Naive thymus-derived CD4-positive, alpha-beta T cell (primary cell): ENCODE data around the gene CHKB. TPM values are rescaled to one million over a fixed set of nuclear protein-coding genes. Genes with fewer than 3 reads are reported as not detected.

Experiments
- ATAC-seq: fragments of 150-1000 bp; cut with Tn5 transposase; 2 replicates; pipeline ENCODE4 v1.10.0; 2021; ENCODE audit warnings: mild to moderate bottlenecking, moderate library complexity
- CTCF ChIA-PET: fragments of 350-600 bp; sonication (Branson Sonifier 250); formaldehyde crosslinking; loops from one replicate; lab custom pipeline; 2021; ENCODE audit warnings: antibody characterized with exemption; lab: Charles Lee
- POLR2A ChIA-PET: fragments of 350-600 bp; sonication (Branson Sonifier 250); formaldehyde crosslinking; loops from one replicate; lab custom pipeline; 2021; ENCODE audit warnings: antibody characterized with exemption, inconsistent platforms; lab: Charles Lee
- DNase-seq, 9 donors: peaks; one replicate each; pipeline versions ENCODE4 v3.0.0 to v3.0.0-alpha.2; 2020 to 2022; ENCODE audit warnings: mixed read lengths in 1 of 9
- H3K27ac ChIP-seq: one replicate; pipeline ENCODE4 v1.7.0; 2013; ENCODE audit warnings: mild to moderate bottlenecking, low read depth, low read length, moderate library complexity
- H3K27me3 ChIP-seq, 2 donors: one replicate each; pipeline ENCODE4 v1.7.0; 2013; ENCODE audit warnings: low read length in 2 of 2, mild to moderate bottlenecking in 2 of 2, moderate library complexity in 2 of 2; ENCODE audit not compliant: control insufficient read depth in 2 of 2, insufficient read depth in 2 of 2
- H3K36me3 ChIP-seq, 3 experiments: 1 replicate in 2 of 3; 2 replicates in 1 of 3; pipeline ENCODE4 v1.7.0; 2013; ENCODE audit warnings: low read length in 3 of 3, mild to moderate bottlenecking in 3 of 3, moderate library complexity in 1 of 3; ENCODE audit not compliant: insufficient read depth in 3 of 3, control insufficient read depth in 2 of 3
- H3K4me1 ChIP-seq, 2 donors: one replicate each; pipeline ENCODE4 v1.7.0; 2013; ENCODE audit warnings: low read length in 2 of 2, mild to moderate bottlenecking in 2 of 2, moderate library complexity in 1 of 2; ENCODE audit not compliant: control insufficient read depth in 2 of 2, insufficient read depth in 2 of 2
- H3K4me3 ChIP-seq: 2 replicates; pipeline ENCODE4 v1.7.0; 2013; ENCODE audit warnings: mild to moderate bottlenecking, low read length
- H3K9me3 ChIP-seq, 3 experiments: 1 replicate in 2 of 3; 2 replicates in 1 of 3; pipeline ENCODE4 v1.7.0; 2013; ENCODE audit warnings: low read length in 3 of 3; ENCODE audit not compliant: control insufficient read depth in 2 of 3
- H3K27ac Mint-ChIP-seq, 9 donors: one replicate each; pipeline ENCODE4 v1.8.0; 2020 to 2022; ENCODE audit warnings: mixed read lengths in 9 of 9, mild to moderate bottlenecking in 8 of 9, moderate library complexity in 5 of 9, inconsistent platforms in 2 of 9
- H3K27me3 Mint-ChIP-seq, 5 donors: one replicate each; pipeline ENCODE4 v1.8.0; 2021 to 2022; ENCODE audit warnings: mixed read lengths in 5 of 5, mild to moderate bottlenecking in 1 of 5
- H3K36me3 Mint-ChIP-seq, 5 donors: one replicate each; pipeline ENCODE4 v1.8.0; 2020 to 2022; ENCODE audit warnings: mixed read lengths in 5 of 5, mild to moderate bottlenecking in 3 of 5, inconsistent platforms in 1 of 5
- H3K4me1 Mint-ChIP-seq, 7 donors: one replicate each; pipeline ENCODE4 v1.8.0; 2020 to 2022; ENCODE audit warnings: mixed read lengths in 7 of 7, mild to moderate bottlenecking in 3 of 7, inconsistent platforms in 1 of 7
- H3K4me3 Mint-ChIP-seq, 10 donors: one replicate each; pipeline ENCODE4 v1.8.0; 2020 to 2022; ENCODE audit warnings: mild to moderate bottlenecking in 10 of 10, mixed read lengths in 10 of 10, moderate library complexity in 6 of 10, inconsistent platforms in 2 of 10
- H3K9me3 Mint-ChIP-seq, 11 donors: one replicate each; pipeline ENCODE4 v1.8.0; 2020 to 2022; ENCODE audit warnings: mixed read lengths in 11 of 11, mild to moderate bottlenecking in 4 of 11, inconsistent platforms in 1 of 11, moderate library complexity in 1 of 11
- intact Hi-C, 2 donors: fragments of 100-400 bp; cut with micrococcal nuclease; formaldehyde crosslinking; loops; one replicate each; pipeline ENCODE4 v1.15.1; 2023
- polyA plus RNA-seq, 2 donors: library from polyadenylated mRNA; unstranded; fragments of 300-500 nt; fragmentation: Illumina TruSeq; gene quantifications; one replicate each; pipeline ENCODE4 v1.2.3, GENCODE V29; 2021
- total RNA-seq, 6 experiments: library from RNA in 5 of 6; stranded (reverse) in 5 of 6; gene quantifications; 1 replicate in 5 of 6; 2 replicates in 1 of 6; pipeline ENCODE4 v1.2.3 and lab custom pipeline; 2021 to 2026

The CHKB gene
- total and polyA plus RNA-seq, 7 experiments from 2014 or later = 24.2 to 214 (median 158) TPM

DNA sequence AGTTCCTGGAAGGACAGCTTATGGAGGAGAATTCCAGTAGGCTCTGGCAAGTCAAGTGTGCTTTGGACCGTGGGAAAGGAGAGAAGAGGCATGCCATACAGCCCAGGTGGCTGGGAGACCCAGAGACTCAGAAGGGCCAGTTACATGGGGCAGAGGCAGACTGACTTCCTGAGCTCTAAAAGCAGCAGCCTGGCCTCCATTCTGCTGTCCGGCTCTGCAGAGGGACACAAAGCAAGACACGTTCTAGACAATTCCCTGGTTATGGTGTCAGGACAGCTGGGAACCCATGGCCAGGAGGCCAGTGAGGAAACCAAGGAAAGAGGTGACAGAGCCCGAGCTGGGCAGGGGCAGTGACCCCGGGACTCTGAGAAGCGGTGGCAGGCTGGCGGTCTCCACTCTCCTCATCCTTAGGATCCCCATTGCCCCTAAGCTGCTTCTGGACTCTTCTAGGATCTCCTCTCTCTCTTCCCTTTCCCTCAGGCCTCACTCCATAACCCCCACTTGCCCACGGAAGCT is 7.2 kb downstream of the CHKB start:
- intact Hi-C loops = no loop called here
- peaks cover 5 to 15% (median 13%) of the 10 kb centered on the region in 7 donors for H3K4me1 Mint-ChIP-seq
- no peak for ATAC-seq
- Histone ChIP-seq H3K27ac (no peak overlapping the region), H3K27me3 (no peaks in the 10 kb centered on the region), H3K4me3 (no peak overlapping the region), H3K36me3 (peaks cover 0 to 50% (median 2%) of the 10 kb centered on the region in 3 experiments), H3K9me3 (no peaks in the 10 kb centered on the region), H3K4me1 (no peaks in the 10 kb centered on the region)
- ChIA-PET POLR2A (interaction anchor here (0.8 to 2.2 kb wide), 3 partner anchors 10 to 36 kb away, joined by 3 to 10 read pairs (median 6); no protein-coding TSS in a partner anchor), CTCF (interaction anchor here (1.0 kb wide), 1 partner anchor 45 kb away, joined by 4 read pairs; no protein-coding TSS in a partner anchor)
- H3K27ac Mint-ChIP-seq = no peak overlapping the region
- no peaks in the 10 kb centered on the region for H3K9me3 Mint-ChIP-seq
- peaks cover 0 to 15% (median 8%) of the 10 kb centered on the region in 5 donors for H3K36me3 Mint-ChIP-seq
- H3K4me3 Mint-ChIP-seq = no peak overlapping the region
- no peaks in the 10 kb centered on the region for H3K27me3 Mint-ChIP-seq
- DNase-seq = no peak

DNA sequence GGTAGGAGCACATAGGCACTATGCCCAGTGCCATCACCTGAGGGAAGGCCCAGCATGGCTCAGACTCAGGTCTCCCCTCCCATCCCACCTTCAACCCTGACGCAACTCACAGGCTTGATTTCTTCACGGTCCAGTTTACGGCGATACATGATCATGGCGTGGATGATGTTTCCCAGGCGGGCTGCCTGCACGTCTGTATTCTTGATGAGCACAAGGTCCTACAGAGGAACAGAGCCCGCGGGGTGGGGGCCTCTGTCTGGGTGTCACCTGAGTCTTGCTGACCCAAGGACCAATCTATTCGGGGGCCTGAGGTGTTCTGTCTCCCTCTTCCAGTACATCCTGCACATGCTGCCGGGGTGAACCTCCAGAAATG is 8.3 kb downstream of the CHKB start:
- DNase-seq (no peak), ATAC-seq (no peak)
- Histone ChIP-seq H3K9me3 (no peaks in the 10 kb centered on the region), H3K27me3 (no peaks in the 10 kb centered on the region), H3K4me1 (no peaks in the 10 kb centered on the region), H3K4me3 (no peak overlapping the region), H3K27ac (no peak overlapping the region), H3K36me3 (peaks cover 0 to 51% (median 2%) of the 10 kb centered on the region in 3 experiments)
- intact Hi-C loops = no loop called here
- H3K27me3 Mint-ChIP-seq = no peaks in the 10 kb centered on the region
- H3K9me3 Mint-ChIP-seq = no peaks in the 10 kb centered on the region
- H3K36me3 Mint-ChIP-seq = peaks cover 0 to 16% (median 7%) of the 10 kb centered on the region in 5 donors
- no peak overlapping the region for H3K27ac Mint-ChIP-seq
- ChIA-PET POLR2A (interaction anchor here (2.2 kb wide), 1 partner anchor 9 kb away, joined by 10 read pairs; no protein-coding TSS in a partner anchor), CTCF (no interaction called here)
- H3K4me1 Mint-ChIP-seq = peaks cover 4 to 11% (median 5%) of the 10 kb centered on the region in 7 donors
- no peak overlapping the region for H3K4me3 Mint-ChIP-seq

DNA sequence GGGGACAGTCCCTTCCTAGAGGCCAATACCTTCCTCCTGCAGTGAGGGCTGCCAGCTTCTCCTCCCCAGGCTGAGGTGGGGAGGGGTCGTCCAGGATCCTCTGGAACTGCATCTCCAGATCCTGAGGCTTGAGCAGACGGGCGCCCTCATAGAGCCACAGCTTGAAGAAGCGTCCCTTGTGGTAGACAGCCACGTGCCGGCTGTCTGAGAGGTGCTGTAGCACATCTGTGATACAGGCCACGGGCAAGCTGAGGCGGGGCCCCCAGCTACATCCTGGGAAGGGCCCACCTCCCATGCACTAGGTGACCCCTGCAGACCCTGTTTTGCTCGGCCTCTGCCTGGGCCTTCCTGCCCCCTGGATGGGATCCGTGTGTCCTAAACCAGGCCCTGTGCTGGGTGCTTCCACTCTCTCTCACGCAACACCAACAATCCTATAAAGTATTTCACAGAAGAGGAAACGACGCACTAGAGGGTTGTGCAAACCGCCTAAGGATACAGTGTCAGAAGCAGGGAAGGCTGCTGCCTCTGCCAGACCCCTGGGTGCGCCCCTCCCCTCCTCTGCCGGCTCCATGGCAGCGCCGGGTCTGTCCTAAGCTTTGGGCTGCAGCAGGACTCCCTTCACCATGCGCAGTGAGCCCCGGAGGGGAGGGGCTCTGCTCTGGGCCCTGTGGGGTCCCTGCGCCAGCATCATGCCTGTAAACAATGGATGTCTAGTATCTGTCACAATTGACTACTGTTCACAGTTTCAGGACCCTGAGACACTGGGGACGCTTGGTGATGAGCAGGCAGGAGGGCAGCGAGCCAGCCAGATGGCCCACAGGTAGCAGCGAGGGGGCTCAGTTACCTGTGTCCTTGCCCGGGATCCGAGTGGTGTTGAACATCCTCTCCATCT is 8.9 kb downstream of the CHKB start:
- peaks cover 4 to 11% (median 5%) of the 10 kb centered on the region in 7 donors for H3K4me1 Mint-ChIP-seq
- H3K27me3 ChIP-seq = no peaks in the 10 kb centered on the region
- DNase-seq = no peak
- intact Hi-C loops = no loop called here
- no peak overlapping the region for H3K27ac Mint-ChIP-seq
- peaks cover 0 to 51% (median 2%) of the 10 kb centered on the region in 3 experiments for H3K36me3 ChIP-seq
- peaks cover 0 to 21% (median 7%) of the 10 kb centered on the region in 5 donors for H3K36me3 Mint-ChIP-seq
- no peaks in the 10 kb centered on the region for H3K4me1 ChIP-seq
- no peak overlapping the region for H3K4me3 Mint-ChIP-seq
- H3K9me3 Mint-ChIP-seq = no peaks in the 10 kb centered on the region
- no peak for ATAC-seq
- CTCF ChIA-PET = no interaction called here
- POLR2A ChIA-PET = interaction anchor here (0.5 to 2.2 kb wide), 4 partner anchors 8 to 612 kb away, joined by 4 to 10 read pairs (median 6); partner anchors contain the start of gene SCO2
- no peak overlapping the region for H3K27ac ChIP-seq
- H3K4me3 ChIP-seq = no peak overlapping the region
- no peaks in the 10 kb centered on the region for H3K9me3 ChIP-seq
- H3K27me3 Mint-ChIP-seq = no peaks in the 10 kb centered on the region

DNA sequence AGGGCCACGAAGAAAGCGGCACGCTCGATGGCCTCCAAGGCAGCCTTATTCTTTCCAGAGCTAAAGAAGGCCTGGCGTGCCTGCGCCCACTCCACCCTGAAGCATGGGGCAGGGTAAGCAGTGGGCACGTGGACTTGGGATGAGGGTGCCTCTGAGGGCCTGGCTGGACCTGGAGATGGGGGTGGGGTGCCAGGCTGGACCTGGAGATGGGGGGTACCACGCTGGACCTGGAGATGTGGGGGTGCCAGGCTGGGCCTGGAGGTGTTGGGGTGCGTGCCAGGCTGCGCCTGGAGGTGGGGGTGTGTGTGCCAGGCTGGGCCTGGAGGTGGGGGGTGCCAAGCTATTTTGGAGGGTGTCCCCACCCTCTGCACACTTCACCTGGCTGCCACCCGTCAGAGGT is 9.7 kb downstream of the CHKB start:
- no peak for DNase-seq
- H3K27ac ChIP-seq = no peak overlapping the region
- no peak overlapping the region for H3K27ac Mint-ChIP-seq
- peaks cover 0 to 53% (median 2%) of the 10 kb centered on the region in 3 experiments for H3K36me3 ChIP-seq
- H3K4me3 Mint-ChIP-seq = no peak overlapping the region
- H3K4me3 ChIP-seq = no peak overlapping the region
- H3K4me1 Mint-ChIP-seq = peaks cover 4 to 11% (median 5%) of the 10 kb centered on the region in 7 donors
- H3K4me1 ChIP-seq = no peaks in the 10 kb centered on the region
- CTCF ChIA-PET = no interaction called here
- intact Hi-C loops = no loop called here
- no peaks in the 10 kb centered on the region for H3K9me3 ChIP-seq
- POLR2A ChIA-PET = interaction anchor here (1.1 to 2.0 kb wide), 4 partner anchors 9 to 48 kb away, joined by 4 to 7 read pairs (median 4); partner anchors contain the start of gene SCO2
- no peaks in the 10 kb centered on the region for H3K27me3 Mint-ChIP-seq
- no peaks in the 10 kb centered on the region for H3K27me3 ChIP-seq
- H3K9me3 Mint-ChIP-seq = no peaks in the 10 kb centered on the region
- peaks cover 0 to 21% (median 7%) of the 10 kb centered on the region in 5 donors for H3K36me3 Mint-ChIP-seq
- no peak for ATAC-seq

DNA sequence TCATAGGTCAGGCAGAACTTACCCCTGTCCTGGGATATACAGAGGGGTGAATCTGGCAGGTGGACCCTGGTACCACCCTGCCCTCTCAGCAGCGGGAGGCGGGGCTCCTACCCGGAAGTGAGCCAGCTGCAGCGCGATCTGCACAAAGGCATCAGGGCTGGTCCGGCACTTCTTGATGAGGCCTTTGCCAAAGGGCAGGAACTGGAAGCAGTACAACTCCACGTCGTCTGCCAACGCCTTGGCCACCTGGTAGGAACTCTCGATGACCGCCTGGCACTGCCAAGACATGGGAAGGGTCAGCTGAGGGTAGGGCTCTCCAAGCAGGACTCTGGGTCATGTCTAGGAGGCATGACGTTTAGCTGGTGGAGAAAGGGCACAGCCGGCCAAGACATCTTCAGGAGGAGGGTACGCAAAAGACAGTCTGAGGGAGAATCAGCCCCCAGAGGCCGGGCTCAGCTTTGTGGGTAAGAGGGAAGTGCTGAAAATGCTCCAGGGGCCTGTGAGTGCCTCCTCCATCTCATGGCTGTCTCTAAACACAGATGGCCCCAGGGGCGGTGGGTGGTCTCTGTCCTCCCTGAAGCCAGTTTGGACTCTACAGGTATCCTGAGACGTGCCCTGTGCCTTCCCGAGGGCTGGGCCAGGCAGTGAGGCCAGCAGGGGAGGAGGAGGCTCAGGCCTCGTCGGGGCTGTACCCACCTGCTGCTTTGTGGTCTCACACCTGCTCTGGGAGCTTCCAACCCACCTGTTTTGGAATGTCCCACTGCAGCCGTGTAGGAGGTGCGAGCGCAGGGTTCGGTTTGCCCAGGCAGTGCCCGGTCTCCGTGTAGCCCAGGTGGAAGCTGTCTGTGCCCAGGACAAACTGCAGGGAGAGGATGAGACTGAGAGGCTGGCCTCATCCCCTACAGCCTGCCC is 11.1 kb downstream of the CHKB start:
- no peaks in the 10 kb centered on the region for H3K27me3 Mint-ChIP-seq
- Histone ChIP-seq H3K4me1 (no peaks in the 10 kb centered on the region), H3K27me3 (no peaks in the 10 kb centered on the region), H3K27ac (no peak overlapping the region), H3K4me3 (no peak overlapping the region), H3K36me3 (peaks cover 0 to 51% (median 2%) of the 10 kb centered on the region in 3 experiments), H3K9me3 (no peaks in the 10 kb centered on the region)
- CTCF ChIA-PET = no interaction called here
- intact Hi-C loops = no loop called here
- no peak overlapping the region for H3K4me3 Mint-ChIP-seq
- DNase-seq = no peak
- no peaks in the 10 kb centered on the region for H3K9me3 Mint-ChIP-seq
- peaks cover 0 to 21% (median 7%) of the 10 kb centered on the region in 5 donors for H3K36me3 Mint-ChIP-seq
- no peaks in the 10 kb centered on the region for H3K4me1 Mint-ChIP-seq
- POLR2A ChIA-PET = interaction anchor here (1.3 to 2.0 kb wide), 3 partner anchors 8 to 50 kb away, joined by 3 to 7 read pairs (median 4); partner anchors contain the start of gene SYCE3
- no peak overlapping the region for H3K27ac Mint-ChIP-seq
- no peak for ATAC-seq

DNA sequence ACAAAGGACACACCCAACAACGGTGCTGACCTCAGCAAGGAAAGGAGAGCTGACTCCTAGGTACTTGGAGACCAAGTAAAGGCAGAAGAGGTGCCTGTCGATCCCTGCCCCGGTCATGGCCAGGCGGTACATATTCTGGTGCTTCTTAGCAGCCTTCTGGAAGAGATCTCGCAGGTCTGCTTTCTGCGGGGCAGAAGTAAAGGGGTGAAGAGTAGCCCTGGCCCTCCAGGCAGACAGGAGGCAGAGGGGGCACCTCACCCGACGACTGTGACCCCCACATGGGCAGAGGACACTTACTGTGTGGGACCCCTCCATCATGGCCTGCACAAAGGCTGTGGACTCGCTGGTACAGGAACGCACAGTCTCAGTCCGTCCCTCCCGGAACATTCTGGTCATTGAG is 11.8 kb downstream of the CHKB start:
- no peaks in the 10 kb centered on the region for H3K9me3 Mint-ChIP-seq
- Histone ChIP-seq H3K27me3 (no peaks in the 10 kb centered on the region), H3K4me3 (no peak overlapping the region), H3K36me3 (peaks cover 0 to 49% (median 2%) of the 10 kb centered on the region in 3 experiments), H3K4me1 (no peaks in the 10 kb centered on the region), H3K27ac (no peak overlapping the region), H3K9me3 (no peaks in the 10 kb centered on the region)
- ChIA-PET CTCF (no interaction called here), POLR2A (interaction anchor here (1.3 kb wide), 1 partner anchor 8 kb away, joined by 3 read pairs; the partner anchor contains the start of gene SYCE3)
- intact Hi-C loops = no loop called here
- no peak overlapping the region for H3K27ac Mint-ChIP-seq
- peaks cover 0 to 2% (median 0%) of the 10 kb centered on the region in 7 donors for H3K4me1 Mint-ChIP-seq
- peaks cover 0 to 21% (median 7%) of the 10 kb centered on the region in 5 donors for H3K36me3 Mint-ChIP-seq
- no peak overlapping the region for H3K4me3 Mint-ChIP-seq
- H3K27me3 Mint-ChIP-seq = no peaks in the 10 kb centered on the region
- ATAC-seq (no peak), DNase-seq (no peak)
